ENCODE results near the gene MYO16.
A peak's percentile ranks its signal among the peaks of the same experiment; 100 is the strongest.

DNA sequence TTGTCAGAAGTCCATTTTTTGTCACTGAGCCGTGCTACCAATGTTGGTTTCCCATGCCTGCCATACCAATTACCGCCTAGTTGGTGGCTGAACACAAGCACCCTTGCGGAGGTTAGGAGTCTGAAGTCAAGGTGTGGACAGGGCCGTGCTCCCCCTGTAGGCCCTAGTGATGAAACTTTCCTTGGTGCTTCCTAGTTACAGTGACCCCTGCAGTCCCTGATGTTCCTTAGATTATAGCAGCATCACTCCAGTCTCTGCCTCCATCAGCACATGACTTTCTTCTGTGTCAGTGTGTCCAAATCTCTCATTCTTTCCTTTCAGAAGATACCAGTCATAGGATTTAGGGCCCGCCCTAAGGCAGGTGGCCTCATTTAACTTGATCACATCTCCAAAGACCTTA is 99.0 kb downstream of the MYO16 start:
- TF ChIP-seq, protein P1, sequence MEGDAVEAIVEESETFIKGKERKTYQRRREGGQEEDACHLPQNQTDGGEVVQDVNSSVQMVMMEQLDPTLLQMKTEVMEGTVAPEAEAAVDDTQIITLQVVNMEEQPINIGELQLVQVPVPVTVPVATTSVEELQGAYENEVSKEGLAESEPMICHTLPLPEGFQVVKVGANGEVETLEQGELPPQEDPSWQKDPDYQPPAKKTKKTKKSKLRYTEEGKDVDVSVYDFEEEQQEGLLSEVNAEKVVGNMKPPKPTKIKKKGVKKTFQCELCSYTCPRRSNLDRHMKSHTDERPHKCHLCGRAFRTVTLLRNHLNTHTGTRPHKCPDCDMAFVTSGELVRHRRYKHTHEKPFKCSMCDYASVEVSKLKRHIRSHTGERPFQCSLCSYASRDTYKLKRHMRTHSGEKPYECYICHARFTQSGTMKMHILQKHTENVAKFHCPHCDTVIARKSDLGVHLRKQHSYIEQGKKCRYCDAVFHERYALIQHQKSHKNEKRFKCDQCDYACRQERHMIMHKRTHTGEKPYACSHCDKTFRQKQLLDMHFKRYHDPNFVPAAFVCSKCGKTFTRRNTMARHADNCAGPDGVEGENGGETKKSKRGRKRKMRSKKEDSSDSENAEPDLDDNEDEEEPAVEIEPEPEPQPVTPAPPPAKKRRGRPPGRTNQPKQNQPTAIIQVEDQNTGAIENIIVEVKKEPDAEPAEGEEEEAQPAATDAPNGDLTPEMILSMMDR (conservative IDR thresholded peaks at IDR 0.05; ENCODE audit: low read length), result peak; percentile 10; the same call in 1 of the 2 replicates
- no peak for TF ChIP-seq EZH2phosphoT487 (IDR thresholded peaks at IDR 0.05; ENCODE audit: borderline replicate concordance)
